Endothelial cell of umbilical vein (primary cell): ENCODE results near the gene FJX1.
A peak's percentile ranks its signal among the peaks of the same experiment; 100 is the strongest.

Experiments used
- CTCF ChIP-seq, 2 donors: IDR thresholded peaks; 1 replicate in 1 of 2; 2 replicates in 1 of 2; pipeline ENCODE4 v1.5.1; 2011; ENCODE audit warnings: low read length in 2 of 2, mild to moderate bottlenecking in 2 of 2, moderate library complexity in 2 of 2, control low read depth in 1 of 2, inconsistent platforms in 1 of 2, low read depth in 1 of 2; ENCODE audit not compliant: insufficient read depth in 1 of 2; ENCODE audit errors: extremely low read depth in 1 of 2
- EZH2 ChIP-seq: IDR thresholded peaks from 2 replicates; pipeline ENCODE4 v1.6.1; 2012; ENCODE audit warnings: borderline replicate concordance, low read depth, mild to moderate bottlenecking, moderate library complexity, low read length, inconsistent platforms; ENCODE audit not compliant: severe bottlenecking
- POLR2A ChIP-seq: IDR thresholded peaks from 2 replicates; pipeline ENCODE4 v1.6.1; 2012; ENCODE audit warnings: low read depth, mild to moderate bottlenecking, control low read depth, low read length

GRCh38 chr11:35618497-35619115 lies 346 bp downstream of the FJX1 start:
- TF ChIP-seq POLR2A (peak; percentile 4), CTCF (IDR thresholded peaks at IDR 0.05; ENCODE audit: extremely low read depth in 1 of 2, insufficient read depth in 1 of 2, low read depth in 1 of 2, low read length in 2 of 2) (no peak), EZH2 (no peak)
